ENCODE results near the gene BMX. TPM values are rescaled to one million over a fixed set of nuclear protein-coding genes. Genes with fewer than 3 reads are reported as not detected.

BMX gene
- total RNA-seq (1 to 10 TPM; 1.4 to 2.9 TPM), polyA plus RNA-seq (ENCODE audit: insufficient read length in 2 of 2) (under 1 TPM; 0.32 to 0.35 TPM)
- long read RNA-seq, donor 1, result 0 reads
- long read RNA-seq, donor 2, result 0 reads
- long read RNA-seq, donor 3, partial matches to known transcripts, result 0 of 1 reads
- long read RNA-seq, donor 3, other reads (novel, unspliced or antisense), result 0 of 1 reads
- long read RNA-seq, donor 4, result 0 reads

- peaks cover 34% of the 10 kb centered on the region for H3K27me3 ChIP-seq (ENCODE audit: control insufficient read depth, insufficient read depth, low read length)
- H3K36me3 ChIP-seq (ENCODE audit: control insufficient read depth, insufficient read depth, low read length), result no peaks in the 10 kb centered on the region
- no peak for DNase-seq (ENCODE audit: low read depth in 4 of 6, low spot score in 6 of 6)
- H3K9me3 ChIP-seq (ENCODE audit: control insufficient read depth, insufficient read depth, low read length), result no peaks in the 10 kb centered on the region
- H3K27ac ChIP-seq (ENCODE audit: low read depth, low read length), result no peak within 1 kb of the TSS
- H3K4me3 ChIP-seq (ENCODE audit: low read depth, low read length), result no peak within 1 kb of the TSS
- no peaks in the 10 kb centered on the region for H3K4me1 ChIP-seq (ENCODE audit: control insufficient read depth, insufficient read depth, low read length)
- WGBS (ENCODE audit: insufficient coverage), result 69% methylated on average over 17 of the region's 18 CpGs
Measured at GRCh38 chrX:15500497-15500966, at the start of gene BMX. TSS of gene BMX (plus strand) at chrX:15500807. CDS start at chrX:15508354, 7,547 bp downstream.

GRCh38 chrX:15451913-15452312 lies 48.7 kb upstream of the BMX start:
- WGBS (ENCODE audit: insufficient coverage), result 40% methylated on average over 1 of the region's 1 CpG
- Histone ChIP-seq H3K36me3 (ENCODE audit: control insufficient read depth, insufficient read depth, low read length) (no peaks in the 10 kb centered on the region), H3K27ac (ENCODE audit: low read depth, low read length) (no peak overlapping the region), H3K4me1 (ENCODE audit: control insufficient read depth, insufficient read depth, low read length) (no peaks in the 10 kb centered on the region), H3K4me3 (ENCODE audit: low read depth, low read length) (no peak overlapping the region), H3K9me3 (ENCODE audit: control insufficient read depth, insufficient read depth, low read length) (no peaks in the 10 kb centered on the region), H3K27me3 (ENCODE audit: control insufficient read depth, insufficient read depth, low read length) (peaks cover 31% of the 10 kb centered on the region)
- no peak for DNase-seq (ENCODE audit: low read depth in 4 of 6, low spot score in 6 of 6)

- Histone ChIP-seq H3K4me3 (ENCODE audit: low read depth, low read length) (no peak overlapping the region), H3K4me1 (ENCODE audit: control insufficient read depth, insufficient read depth, low read length) (no peaks in the 10 kb centered on the region), H3K27me3 (ENCODE audit: control insufficient read depth, insufficient read depth, low read length) (peaks cover 17% of the 10 kb centered on the region), H3K36me3 (ENCODE audit: control insufficient read depth, insufficient read depth, low read length) (no peaks in the 10 kb centered on the region), H3K27ac (ENCODE audit: low read depth, low read length) (no peak overlapping the region), H3K9me3 (ENCODE audit: control insufficient read depth, insufficient read depth, low read length) (no peaks in the 10 kb centered on the region)
- no peak for DNase-seq (ENCODE audit: low read depth in 4 of 6, low spot score in 6 of 6)
Measured at GRCh38 chrX:15464704-15465103, 35.9 kb upstream of the BMX start.

GRCh38 chrX:15465347-15465746 lies 35.3 kb upstream of the BMX start:
- Histone ChIP-seq H3K27me3 (ENCODE audit: control insufficient read depth, insufficient read depth, low read length) (peaks cover 19% of the 10 kb centered on the region), H3K4me3 (ENCODE audit: low read depth, low read length) (no peak overlapping the region), H3K36me3 (ENCODE audit: control insufficient read depth, insufficient read depth, low read length) (no peaks in the 10 kb centered on the region), H3K9me3 (ENCODE audit: control insufficient read depth, insufficient read depth, low read length) (no peaks in the 10 kb centered on the region), H3K4me1 (ENCODE audit: control insufficient read depth, insufficient read depth, low read length) (no peaks in the 10 kb centered on the region), H3K27ac (ENCODE audit: low read depth, low read length) (no peak overlapping the region)
- WGBS (ENCODE audit: insufficient coverage), result no CpG with 5 or more reads among the region's 4 CpGs
- no peak for DNase-seq (ENCODE audit: low read depth in 4 of 6, low spot score in 6 of 6)

GRCh38 chrX:15465896-15466651 lies 34.5 kb upstream of the BMX start:
- Histone ChIP-seq H3K27ac (ENCODE audit: low read depth, low read length) (no peak overlapping the region), H3K27me3 (ENCODE audit: control insufficient read depth, insufficient read depth, low read length) (peaks cover 19% of the 10 kb centered on the region), H3K9me3 (ENCODE audit: control insufficient read depth, insufficient read depth, low read length) (no peaks in the 10 kb centered on the region), H3K4me3 (ENCODE audit: low read depth, low read length) (no peak overlapping the region), H3K36me3 (ENCODE audit: control insufficient read depth, insufficient read depth, low read length) (no peaks in the 10 kb centered on the region), H3K4me1 (ENCODE audit: control insufficient read depth, insufficient read depth, low read length) (no peaks in the 10 kb centered on the region)
- DNase-seq (ENCODE audit: low read depth in 4 of 6, low spot score in 6 of 6), result no peak
- WGBS (ENCODE audit: insufficient coverage), result 66% methylated on average over 2 of the region's 9 CpGs

- Histone ChIP-seq H3K27ac (ENCODE audit: low read depth, low read length) (no peak overlapping the region), H3K4me3 (ENCODE audit: low read depth, low read length) (no peak overlapping the region), H3K36me3 (ENCODE audit: control insufficient read depth, insufficient read depth, low read length) (no peaks in the 10 kb centered on the region), H3K27me3 (ENCODE audit: control insufficient read depth, insufficient read depth, low read length) (peaks cover 19% of the 10 kb centered on the region), H3K4me1 (ENCODE audit: control insufficient read depth, insufficient read depth, low read length) (no peaks in the 10 kb centered on the region), H3K9me3 (ENCODE audit: control insufficient read depth, insufficient read depth, low read length) (no peaks in the 10 kb centered on the region)
- WGBS (ENCODE audit: insufficient coverage), result 10% methylated on average over 2 of the region's 4 CpGs
- DNase-seq (ENCODE audit: low read depth in 4 of 6, low spot score in 6 of 6), result peak in 4 of 6 donors; percentile 2 to 67 (median 30)
Measured at GRCh38 chrX:15468036-15468435, 32.6 kb upstream of the BMX start.

- Histone ChIP-seq H3K36me3 (ENCODE audit: control insufficient read depth, insufficient read depth, low read length) (no peaks in the 10 kb centered on the region), H3K4me1 (ENCODE audit: control insufficient read depth, insufficient read depth, low read length) (no peaks in the 10 kb centered on the region), H3K4me3 (ENCODE audit: low read depth, low read length) (no peak overlapping the region), H3K27me3 (ENCODE audit: control insufficient read depth, insufficient read depth, low read length) (peaks cover 18% of the 10 kb centered on the region), H3K27ac (ENCODE audit: low read depth, low read length) (no peak overlapping the region), H3K9me3 (ENCODE audit: control insufficient read depth, insufficient read depth, low read length) (no peaks in the 10 kb centered on the region)
- DNase-seq (ENCODE audit: low read depth in 4 of 6, low spot score in 6 of 6), result no peak
- WGBS (ENCODE audit: insufficient coverage), result no CpG with 5 or more reads among the region's 1 CpG
Measured at GRCh38 chrX:15469613-15470012, 31.0 kb upstream of the BMX start.

- Histone ChIP-seq H3K9me3 (ENCODE audit: control insufficient read depth, insufficient read depth, low read length) (no peaks in the 10 kb centered on the region), H3K27me3 (ENCODE audit: control insufficient read depth, insufficient read depth, low read length) (peaks cover 21% of the 10 kb centered on the region), H3K36me3 (ENCODE audit: control insufficient read depth, insufficient read depth, low read length) (no peaks in the 10 kb centered on the region), H3K27ac (ENCODE audit: low read depth, low read length) (no peak overlapping the region), H3K4me1 (ENCODE audit: control insufficient read depth, insufficient read depth, low read length) (no peaks in the 10 kb centered on the region), H3K4me3 (ENCODE audit: low read depth, low read length) (no peak overlapping the region)
- peak in 3 of 6 donors; percentile 57 to 85 (median 76) for DNase-seq (ENCODE audit: low read depth in 4 of 6, low spot score in 6 of 6)
- 0% methylated on average over 1 of the region's 3 CpGs for WGBS (ENCODE audit: insufficient coverage)
Measured at GRCh38 chrX:15471028-15471427, 29.6 kb upstream of the BMX start.

GRCh38 chrX:15472531-15472930 lies 28.1 kb upstream of the BMX start:
- no peak for DNase-seq (ENCODE audit: low read depth in 4 of 6, low spot score in 6 of 6)
- no peak overlapping the region for H3K4me3 ChIP-seq (ENCODE audit: low read depth, low read length)
- H3K9me3 ChIP-seq (ENCODE audit: control insufficient read depth, insufficient read depth, low read length), result no peaks in the 10 kb centered on the region
- peaks cover 20% of the 10 kb centered on the region for H3K27me3 ChIP-seq (ENCODE audit: control insufficient read depth, insufficient read depth, low read length)
- no peaks in the 10 kb centered on the region for H3K4me1 ChIP-seq (ENCODE audit: control insufficient read depth, insufficient read depth, low read length)
- no peaks in the 10 kb centered on the region for H3K36me3 ChIP-seq (ENCODE audit: control insufficient read depth, insufficient read depth, low read length)
- H3K27ac ChIP-seq (ENCODE audit: low read depth, low read length), result no peak overlapping the region

GRCh38 chrX:15474028-15474427 lies 26.6 kb upstream of the BMX start:
- DNase-seq (ENCODE audit: low read depth in 4 of 6, low spot score in 6 of 6), result no peak
- H3K9me3 ChIP-seq (ENCODE audit: control insufficient read depth, insufficient read depth, low read length), result no peaks in the 10 kb centered on the region
- H3K4me1 ChIP-seq (ENCODE audit: control insufficient read depth, insufficient read depth, low read length), result no peaks in the 10 kb centered on the region
- no peaks in the 10 kb centered on the region for H3K36me3 ChIP-seq (ENCODE audit: control insufficient read depth, insufficient read depth, low read length)
- WGBS (ENCODE audit: insufficient coverage), result 83% methylated on average over 1 of the region's 4 CpGs
- H3K27ac ChIP-seq (ENCODE audit: low read depth, low read length), result no peak overlapping the region
- H3K27me3 ChIP-seq (ENCODE audit: control insufficient read depth, insufficient read depth, low read length), result peaks cover 26% of the 10 kb centered on the region
- no peak overlapping the region for H3K4me3 ChIP-seq (ENCODE audit: low read depth, low read length)
